WTC11 (cell line): ENCODE measurements around the gene NUP214. TPM values are rescaled to one million over a fixed set of nuclear protein-coding genes. Genes with fewer than 3 reads are reported as not detected.

Source experiments
- ATAC-seq: fragments of 200-7000 bp; cut with Tn5 transposase; 2 replicates; pipeline ENCODE4 v1.10.0; 2021; ENCODE audit warnings: mild to moderate bottlenecking, moderate library complexity
- CTCF ChIA-PET: fragments of 300-600 bp; sonication (Branson Sonifier 250); formaldehyde crosslinking; loops from one replicate; lab custom pipeline; 2021; ENCODE audit warnings: antibody characterized with exemption; lab: Charles Lee
- POLR2A ChIA-PET: fragments of 350-600 bp; sonication (Branson Sonifier 250); formaldehyde crosslinking; loops from one replicate; lab custom pipeline; 2021; ENCODE audit warnings: antibody characterized with exemption; lab: Charles Lee
- DNase-seq: peaks from one replicate; pipeline ENCODE4 v3.0.0; 2021; ENCODE audit warnings: low spot score
- H3K27ac Mint-ChIP-seq: 2 replicates; pipeline ENCODE4 v1.8.0; 2021; ENCODE audit warnings: mixed read lengths
- H3K27me3 Mint-ChIP-seq: 2 replicates; pipeline ENCODE4 v1.8.0; 2021; ENCODE audit warnings: low read depth, mild to moderate bottlenecking, moderate library complexity, mixed read lengths
- H3K36me3 Mint-ChIP-seq: 2 replicates; pipeline ENCODE4 v1.8.0; 2021; ENCODE audit warnings: mixed read lengths
- H3K4me1 Mint-ChIP-seq: 2 replicates; pipeline ENCODE4 v1.8.0; 2022; ENCODE audit warnings: mixed read lengths
- H3K4me3 Mint-ChIP-seq: 2 replicates; pipeline ENCODE4 v1.8.0; 2021; ENCODE audit warnings: mild to moderate bottlenecking, moderate library complexity, mixed read lengths
- H3K9me3 Mint-ChIP-seq: 2 replicates; pipeline ENCODE4 v1.8.0; 2021; ENCODE audit warnings: mixed read lengths
- CBFB ChIP-seq: sonication (generic); formaldehyde crosslinking; IDR thresholded peaks from 2 replicates; pipeline ENCODE4 v1.8.1; 2022; ENCODE audit warnings: mild to moderate bottlenecking, low read depth, missing genetic modification reagents
- E2F1 ChIP-seq: sonication (generic); formaldehyde crosslinking; IDR thresholded peaks from 2 replicates; pipeline ENCODE4 v1.8.0; 2022; ENCODE audit warnings: mild to moderate bottlenecking, missing genetic modification reagents
- ETV6 ChIP-seq: sonication (generic); formaldehyde crosslinking; IDR thresholded peaks from 2 replicates; pipeline ENCODE4 v1.8.1; 2022; ENCODE audit warnings: mild to moderate bottlenecking, missing genetic modification reagents
- FOXP1 ChIP-seq: sonication (generic); formaldehyde crosslinking; IDR thresholded peaks from 2 replicates; pipeline ENCODE4 v1.8.0; 2022; ENCODE audit warnings: missing genetic modification reagents, mild to moderate bottlenecking, moderate library complexity, borderline replicate concordance
- GABPB1 ChIP-seq: sonication (generic); formaldehyde crosslinking; IDR thresholded peaks from 2 replicates; pipeline ENCODE4 v1.8.1; 2023; ENCODE audit warnings: mild to moderate bottlenecking, missing genetic modification reagents
- HMGA2 ChIP-seq: fragments of 250-450 bp; sonication (Bioruptor Pico); IDR thresholded peaks from 2 replicates; pipeline ENCODE4 v1.4.0; 2021; ENCODE audit warnings: mild to moderate bottlenecking, moderate library complexity
- JUN ChIP-seq: sonication (generic); formaldehyde crosslinking; IDR thresholded peaks from 2 replicates; pipeline ENCODE4 v1.8.0; 2023; ENCODE audit warnings: mild to moderate bottlenecking, missing genetic modification reagents
- NFATC4 ChIP-seq: fragments of 250-450 bp; sonication (Bioruptor Pico); IDR thresholded peaks from 2 replicates; pipeline ENCODE4 v1.9.0; 2021; ENCODE audit warnings: mild to moderate bottlenecking
- PRDM15 ChIP-seq: sonication (generic); formaldehyde crosslinking; IDR thresholded peaks from 2 replicates; pipeline ENCODE4 v1.8.0; 2022; ENCODE audit warnings: missing genetic modification reagents
- SP1 ChIP-seq: sonication (generic); formaldehyde crosslinking; conservative IDR thresholded peaks from 2 replicates; pipeline ENCODE4 v1.8.1; 2022; ENCODE audit warnings: missing genetic modification reagents
- TCF7 ChIP-seq: sonication (generic); formaldehyde crosslinking; IDR thresholded peaks from 2 replicates; pipeline ENCODE4 v1.8.0; 2022; ENCODE audit warnings: mild to moderate bottlenecking, low read depth, missing genetic modification reagents, moderate library complexity
- ZNF281 ChIP-seq: sonication (generic); formaldehyde crosslinking; IDR thresholded peaks from 2 replicates; pipeline ENCODE4 v1.8.0; 2023; ENCODE audit warnings: mild to moderate bottlenecking, missing genetic modification reagents
- total RNA-seq: library from RNA; stranded (reverse); gene quantifications from 3 replicates; pipeline ENCODE4 v1.2.3, GENCODE V29; 2021
- TF ChIP-seq, protein P1 (sequence below): sonication (generic); formaldehyde crosslinking; IDR thresholded peaks from 2 replicates; pipeline ENCODE4 v1.8.0; 2022; ENCODE audit warnings: mild to moderate bottlenecking, missing genetic modification reagents
- TF ChIP-seq, protein P2 (sequence below): sonication (generic); formaldehyde crosslinking; IDR thresholded peaks from 2 replicates; pipeline ENCODE4 v1.8.1; 2023; ENCODE audit warnings: mild to moderate bottlenecking, missing genetic modification reagents, moderate library complexity
- TF ChIP-seq, protein P3 (sequence below): fragments of 250-450 bp; sonication (Bioruptor Pico); IDR thresholded peaks from 2 replicates; pipeline ENCODE4 v1.9.0; 2021; ENCODE audit warnings: mild to moderate bottlenecking, borderline replicate concordance
- TF ChIP-seq, protein P4 (sequence below): sonication (generic); formaldehyde crosslinking; conservative IDR thresholded peaks from 2 replicates; pipeline ENCODE4 v1.8.1; 2023; ENCODE audit warnings: mild to moderate bottlenecking, low read depth, missing genetic modification reagents, moderate library complexity

NUP214 gene
- total RNA-seq, 1 experiment from 2014 or later, result 41.8 TPM

DNA sequence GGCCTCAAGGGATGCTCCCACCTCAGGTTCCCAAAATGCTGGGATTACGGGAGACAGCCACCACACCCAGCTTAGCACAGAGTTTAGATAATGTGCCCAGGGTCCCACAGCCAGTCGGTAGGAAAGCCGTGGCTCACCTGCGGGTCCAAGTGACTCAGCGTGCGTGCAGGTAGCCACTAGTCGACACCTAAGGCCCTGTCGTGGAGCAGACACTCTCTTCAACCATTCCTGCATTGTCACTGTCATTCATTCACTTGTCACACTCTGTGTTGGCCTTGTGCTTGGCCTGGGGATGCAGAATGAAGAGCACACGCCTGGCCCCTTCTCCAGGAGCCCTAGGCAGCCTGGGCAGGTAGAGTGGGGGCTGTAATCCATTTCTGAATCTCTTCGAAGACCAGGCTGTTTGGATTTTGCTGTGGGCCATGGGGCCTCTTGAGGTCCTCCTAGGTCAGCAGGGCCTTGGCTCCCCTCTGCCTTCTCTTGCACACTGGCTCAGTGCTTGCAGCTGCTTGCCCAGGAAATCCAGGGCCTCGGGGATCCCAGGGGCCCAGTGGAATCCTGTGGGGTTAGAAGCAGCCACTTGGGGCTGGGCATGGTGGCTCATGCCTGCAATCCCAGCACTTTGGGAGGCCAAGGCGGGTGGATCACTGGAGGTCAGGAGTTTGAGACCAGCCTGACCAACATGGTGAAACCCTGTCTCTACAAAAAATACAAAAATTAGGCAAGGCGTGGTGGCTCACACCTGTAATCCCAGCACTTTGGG lies 35.2 kb upstream of the NUP214 start:
- H3K9me3 Mint-ChIP-seq, result no peaks in the 10 kb centered on the region
- no peak for DNase-seq
- H3K4me1 Mint-ChIP-seq, result peaks cover 6% of the 10 kb centered on the region
- no peak overlapping the region for H3K4me3 Mint-ChIP-seq
- no peak overlapping the region for H3K27ac Mint-ChIP-seq
- POLR2A ChIA-PET, result no interaction called here
- H3K27me3 Mint-ChIP-seq, result no peaks in the 10 kb centered on the region
- TF ChIP-seq SP1 (CRISPR knock-in tag) (no peak), GABPB1 (CRISPR knock-in tag) (no peak), ETV6 (CRISPR knock-in tag) (no peak), NFATC4 (CRISPR knock-in tag) (no peak), JUN (no peak)
- TF ChIP-seq, protein P1, sequence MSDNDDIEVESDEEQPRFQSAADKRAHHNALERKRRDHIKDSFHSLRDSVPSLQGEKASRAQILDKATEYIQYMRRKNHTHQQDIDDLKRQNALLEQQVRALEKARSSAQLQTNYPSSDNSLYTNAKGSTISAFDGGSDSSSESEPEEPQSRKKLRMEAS (CRISPR knock-in tag), result no peak
- TF ChIP-seq, protein P2, sequence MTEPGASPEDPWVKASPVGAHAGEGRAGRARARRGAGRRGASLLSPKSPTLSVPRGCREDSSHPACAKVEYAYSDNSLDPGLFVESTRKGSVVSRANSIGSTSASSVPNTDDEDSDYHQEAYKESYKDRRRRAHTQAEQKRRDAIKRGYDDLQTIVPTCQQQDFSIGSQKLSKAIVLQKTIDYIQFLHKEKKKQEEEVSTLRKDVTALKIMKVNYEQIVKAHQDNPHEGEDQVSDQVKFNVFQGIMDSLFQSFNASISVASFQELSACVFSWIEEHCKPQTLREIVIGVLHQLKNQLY (CRISPR knock-in tag), result no peak
- TF ChIP-seq, protein P3, sequence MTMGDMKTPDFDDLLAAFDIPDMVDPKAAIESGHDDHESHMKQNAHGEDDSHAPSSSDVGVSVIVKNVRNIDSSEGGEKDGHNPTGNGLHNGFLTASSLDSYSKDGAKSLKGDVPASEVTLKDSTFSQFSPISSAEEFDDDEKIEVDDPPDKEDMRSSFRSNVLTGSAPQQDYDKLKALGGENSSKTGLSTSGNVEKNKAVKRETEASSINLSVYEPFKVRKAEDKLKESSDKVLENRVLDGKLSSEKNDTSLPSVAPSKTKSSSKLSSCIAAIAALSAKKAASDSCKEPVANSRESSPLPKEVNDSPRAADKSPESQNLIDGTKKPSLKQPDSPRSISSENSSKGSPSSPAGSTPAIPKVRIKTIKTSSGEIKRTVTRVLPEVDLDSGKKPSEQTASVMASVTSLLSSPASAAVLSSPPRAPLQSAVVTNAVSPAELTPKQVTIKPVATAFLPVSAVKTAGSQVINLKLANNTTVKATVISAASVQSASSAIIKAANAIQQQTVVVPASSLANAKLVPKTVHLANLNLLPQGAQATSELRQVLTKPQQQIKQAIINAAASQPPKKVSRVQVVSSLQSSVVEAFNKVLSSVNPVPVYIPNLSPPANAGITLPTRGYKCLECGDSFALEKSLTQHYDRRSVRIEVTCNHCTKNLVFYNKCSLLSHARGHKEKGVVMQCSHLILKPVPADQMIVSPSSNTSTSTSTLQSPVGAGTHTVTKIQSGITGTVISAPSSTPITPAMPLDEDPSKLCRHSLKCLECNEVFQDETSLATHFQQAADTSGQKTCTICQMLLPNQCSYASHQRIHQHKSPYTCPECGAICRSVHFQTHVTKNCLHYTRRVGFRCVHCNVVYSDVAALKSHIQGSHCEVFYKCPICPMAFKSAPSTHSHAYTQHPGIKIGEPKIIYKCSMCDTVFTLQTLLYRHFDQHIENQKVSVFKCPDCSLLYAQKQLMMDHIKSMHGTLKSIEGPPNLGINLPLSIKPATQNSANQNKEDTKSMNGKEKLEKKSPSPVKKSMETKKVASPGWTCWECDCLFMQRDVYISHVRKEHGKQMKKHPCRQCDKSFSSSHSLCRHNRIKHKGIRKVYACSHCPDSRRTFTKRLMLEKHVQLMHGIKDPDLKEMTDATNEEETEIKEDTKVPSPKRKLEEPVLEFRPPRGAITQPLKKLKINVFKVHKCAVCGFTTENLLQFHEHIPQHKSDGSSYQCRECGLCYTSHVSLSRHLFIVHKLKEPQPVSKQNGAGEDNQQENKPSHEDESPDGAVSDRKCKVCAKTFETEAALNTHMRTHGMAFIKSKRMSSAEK (CRISPR knock-in tag), result no peak
- TF ChIP-seq, protein P4, sequence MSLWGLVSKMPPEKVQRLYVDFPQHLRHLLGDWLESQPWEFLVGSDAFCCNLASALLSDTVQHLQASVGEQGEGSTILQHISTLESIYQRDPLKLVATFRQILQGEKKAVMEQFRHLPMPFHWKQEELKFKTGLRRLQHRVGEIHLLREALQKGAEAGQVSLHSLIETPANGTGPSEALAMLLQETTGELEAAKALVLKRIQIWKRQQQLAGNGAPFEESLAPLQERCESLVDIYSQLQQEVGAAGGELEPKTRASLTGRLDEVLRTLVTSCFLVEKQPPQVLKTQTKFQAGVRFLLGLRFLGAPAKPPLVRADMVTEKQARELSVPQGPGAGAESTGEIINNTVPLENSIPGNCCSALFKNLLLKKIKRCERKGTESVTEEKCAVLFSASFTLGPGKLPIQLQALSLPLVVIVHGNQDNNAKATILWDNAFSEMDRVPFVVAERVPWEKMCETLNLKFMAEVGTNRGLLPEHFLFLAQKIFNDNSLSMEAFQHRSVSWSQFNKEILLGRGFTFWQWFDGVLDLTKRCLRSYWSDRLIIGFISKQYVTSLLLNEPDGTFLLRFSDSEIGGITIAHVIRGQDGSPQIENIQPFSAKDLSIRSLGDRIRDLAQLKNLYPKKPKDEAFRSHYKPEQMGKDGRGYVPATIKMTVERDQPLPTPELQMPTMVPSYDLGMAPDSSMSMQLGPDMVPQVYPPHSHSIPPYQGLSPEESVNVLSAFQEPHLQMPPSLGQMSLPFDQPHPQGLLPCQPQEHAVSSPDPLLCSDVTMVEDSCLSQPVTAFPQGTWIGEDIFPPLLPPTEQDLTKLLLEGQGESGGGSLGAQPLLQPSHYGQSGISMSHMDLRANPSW (CRISPR knock-in tag), result no peak
- H3K36me3 Mint-ChIP-seq, result no peaks in the 10 kb centered on the region; the same call in 1 of the 2 replicates
- no peak for ATAC-seq
- CTCF ChIA-PET, result no interaction called here

- Mint-ChIP-seq H3K4me3 (no peak overlapping the region), H3K4me1 (peaks cover 11% of the 10 kb centered on the region), H3K27me3 (peaks cover 6% of the 10 kb centered on the region), H3K36me3 (no peaks in the 10 kb centered on the region), H3K27ac (peak overlapping the region; percentile 54; the same call in 1 of the 2 replicates), H3K9me3 (no peaks in the 10 kb centered on the region)
- CTCF ChIA-PET, result no interaction called here
- ATAC-seq (no peak), DNase-seq (no peak)
- POLR2A ChIA-PET, result interaction anchor here (1.2 kb wide), 1 partner anchor 18 kb away, joined by 3 read pairs; no protein-coding TSS in a partner anchor
- no peak for TF ChIP-seq CBFB (CRISPR knock-in tag)
- no peak for TF ChIP-seq HMGA2 (CRISPR knock-in tag)
- no peak for TF ChIP-seq ZNF281 (CRISPR knock-in tag)
- TF ChIP-seq, protein P2 (CRISPR knock-in tag), result no peak
- no peak for TF ChIP-seq E2F1
- no peak for TF ChIP-seq PRDM15 (CRISPR knock-in tag)
- TF ChIP-seq FOXP1 (CRISPR knock-in tag), result no peak
- TF ChIP-seq TCF7, result no peak
These were observed 33.9 kb upstream of the NUP214 start for GRCh38 chr9:131091352-131091992.
